Embryonic facial prominence (tissue), 1 donor: ENCODE data around the gene ACRBP.

Experiments used
- DNase-seq: peaks from one replicate; pipeline ENCODE4 v3.0.0-alpha.2; 2016; ENCODE audit errors: extremely low spot score

The ACRBP gene

DNA sequence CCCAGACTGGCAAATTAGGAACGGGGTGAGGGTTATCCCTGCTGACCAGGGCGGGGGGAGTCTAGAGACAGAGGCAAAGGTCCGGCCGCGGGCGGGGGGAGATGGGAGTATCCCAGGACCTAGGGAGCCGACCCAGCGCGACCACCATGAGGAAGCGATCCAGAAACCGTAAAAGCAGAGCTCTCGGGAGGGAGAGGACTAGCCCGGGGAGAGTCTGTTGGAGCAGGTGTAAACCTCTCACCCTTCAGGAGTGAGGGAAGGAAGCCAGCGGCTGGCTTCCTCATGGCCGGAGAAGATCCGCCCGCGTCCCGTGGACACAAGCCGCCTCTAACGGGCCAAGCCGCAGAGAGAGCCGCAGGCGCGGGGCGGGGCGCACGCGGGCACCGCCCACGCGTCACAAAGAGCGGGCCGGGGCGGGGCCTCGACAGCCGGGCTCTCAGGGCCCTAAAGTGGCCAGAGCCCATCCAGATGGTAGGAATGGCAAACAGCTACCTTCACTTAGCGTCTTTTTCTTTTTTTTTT lies at the start of gene ACRBP:
Gene ACRBP, minus strand, starts transcription at position 350 of the 522 bp plus-strand sequence. Its CDS starts 66 bp downstream, at position 284.
- no peak for DNase-seq

DNA sequence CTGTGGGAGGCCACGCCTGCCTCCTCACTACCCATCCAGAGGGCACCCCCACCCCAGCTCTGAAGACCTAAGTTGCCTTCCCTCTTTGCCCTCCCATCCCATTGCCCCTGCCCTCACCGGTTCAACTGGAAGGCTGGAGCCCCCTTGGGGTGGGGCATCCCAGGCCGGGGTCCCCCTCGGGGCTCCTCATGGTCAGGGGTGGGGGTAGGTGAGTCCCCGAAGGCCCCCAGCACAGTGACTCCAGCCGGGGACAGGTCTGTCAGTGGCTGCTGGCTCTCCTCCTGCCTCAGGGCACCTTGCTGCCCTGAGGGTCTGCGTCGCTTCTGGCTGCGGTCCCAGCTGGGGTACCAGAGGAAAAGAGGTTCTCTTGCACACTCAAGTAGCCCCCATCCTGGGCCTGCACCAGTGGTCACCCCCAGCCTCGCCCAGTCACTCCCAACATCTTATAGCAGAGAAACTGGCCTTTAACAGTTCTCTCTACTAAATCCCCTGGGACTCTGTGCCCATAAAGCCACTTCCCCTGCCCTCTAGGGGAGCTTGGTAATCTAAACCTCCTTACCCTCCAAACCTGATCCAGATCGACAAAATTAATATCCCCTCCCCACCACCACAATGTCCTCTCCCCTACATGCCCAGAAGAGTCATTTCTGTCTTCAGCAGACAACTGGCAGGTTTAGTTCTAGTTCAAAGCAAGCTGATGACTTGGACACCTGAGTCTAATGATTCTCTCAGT lies 48.2 kb upstream of the ACRBP start:
- DNase-seq: no peak

DNA sequence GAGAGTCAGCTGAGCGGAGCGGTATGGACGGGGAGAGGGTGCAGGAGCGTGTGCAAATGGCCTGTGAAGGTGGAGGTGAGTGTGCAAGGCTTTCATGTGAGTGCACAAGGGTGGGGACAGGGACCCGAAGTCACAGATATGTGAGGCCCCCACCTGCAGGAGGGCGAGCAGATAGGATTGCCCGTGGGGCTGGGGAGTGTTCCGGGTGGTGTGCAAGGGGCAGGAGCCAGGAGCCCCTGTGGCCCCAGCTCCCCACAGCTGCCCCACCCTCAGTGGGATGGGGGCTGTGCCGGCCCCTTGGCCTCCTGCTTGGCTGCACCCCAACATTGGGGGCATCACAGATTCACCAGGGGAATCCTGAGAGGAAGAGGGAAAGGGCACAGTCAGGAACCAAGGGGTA lies 47.5 kb upstream of the ACRBP start:
- DNase-seq: no peak

DNA sequence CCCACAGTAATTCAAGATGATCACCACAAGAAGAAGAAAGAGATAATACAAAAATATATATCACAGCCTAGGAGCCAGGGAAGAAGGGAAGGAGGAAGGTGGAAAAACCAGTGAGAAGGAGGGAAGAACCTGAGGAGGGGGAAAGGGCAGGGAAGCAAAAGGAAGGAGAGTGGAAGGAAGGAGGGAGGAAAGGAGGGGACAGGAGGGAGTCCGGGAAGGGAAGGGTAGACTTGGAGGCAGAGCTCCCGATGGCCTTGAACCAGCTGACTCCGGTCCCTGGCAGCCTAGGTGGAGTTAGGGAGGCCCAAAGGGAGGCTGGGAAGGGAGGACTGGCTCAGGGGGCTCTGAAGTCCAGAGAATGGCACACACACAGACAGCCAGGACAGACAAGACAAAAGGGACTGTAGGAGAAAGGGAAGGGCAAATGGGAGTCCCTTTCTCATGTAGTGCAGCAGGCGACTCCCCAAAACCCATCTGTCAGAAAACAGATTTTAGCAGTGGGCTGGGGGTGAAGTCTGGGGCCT lies 46.7 kb upstream of the ACRBP start:
- no peak for DNase-seq

DNA sequence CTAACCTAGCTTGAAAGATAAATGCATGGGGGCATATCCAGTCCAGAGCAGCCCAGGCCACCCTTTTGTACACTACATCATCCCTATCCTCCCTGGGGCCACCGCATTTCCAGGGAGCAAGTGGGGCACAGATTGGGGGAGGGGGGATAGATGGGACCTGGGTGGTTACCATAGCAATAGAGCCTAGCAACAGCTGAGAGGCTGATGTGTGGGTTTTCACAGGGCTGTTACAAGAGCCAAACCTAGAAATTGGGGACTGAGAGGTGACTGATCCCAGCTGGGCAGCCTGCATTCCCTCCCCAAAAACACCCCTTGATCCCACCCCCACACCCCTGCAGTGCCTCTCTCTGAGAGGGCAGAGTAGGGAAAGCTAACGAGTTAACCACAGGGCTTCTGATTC lies 45.7 kb upstream of the ACRBP start:
- DNase-seq: no peak

DNA sequence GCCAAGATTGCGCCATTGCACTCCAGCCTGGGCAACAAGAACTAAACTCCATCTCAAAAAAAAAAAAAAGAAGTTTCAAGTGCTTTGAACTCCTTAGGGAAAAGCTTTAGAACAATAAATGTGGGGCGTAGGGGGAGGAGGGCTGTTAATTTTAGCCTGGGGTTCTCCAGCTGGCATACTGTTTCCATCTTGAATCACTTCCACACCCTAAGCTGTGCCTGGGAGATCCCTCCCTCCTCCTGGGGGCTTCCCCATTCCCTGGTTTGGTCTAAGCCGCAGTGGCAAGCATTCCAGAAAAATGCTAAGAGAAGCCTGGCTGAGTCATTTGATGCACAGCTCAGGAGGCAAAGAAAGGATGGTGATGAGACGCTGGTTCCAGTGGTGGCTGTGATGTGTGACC lies 44.2 kb upstream of the ACRBP start:
- DNase-seq: no peak

DNA sequence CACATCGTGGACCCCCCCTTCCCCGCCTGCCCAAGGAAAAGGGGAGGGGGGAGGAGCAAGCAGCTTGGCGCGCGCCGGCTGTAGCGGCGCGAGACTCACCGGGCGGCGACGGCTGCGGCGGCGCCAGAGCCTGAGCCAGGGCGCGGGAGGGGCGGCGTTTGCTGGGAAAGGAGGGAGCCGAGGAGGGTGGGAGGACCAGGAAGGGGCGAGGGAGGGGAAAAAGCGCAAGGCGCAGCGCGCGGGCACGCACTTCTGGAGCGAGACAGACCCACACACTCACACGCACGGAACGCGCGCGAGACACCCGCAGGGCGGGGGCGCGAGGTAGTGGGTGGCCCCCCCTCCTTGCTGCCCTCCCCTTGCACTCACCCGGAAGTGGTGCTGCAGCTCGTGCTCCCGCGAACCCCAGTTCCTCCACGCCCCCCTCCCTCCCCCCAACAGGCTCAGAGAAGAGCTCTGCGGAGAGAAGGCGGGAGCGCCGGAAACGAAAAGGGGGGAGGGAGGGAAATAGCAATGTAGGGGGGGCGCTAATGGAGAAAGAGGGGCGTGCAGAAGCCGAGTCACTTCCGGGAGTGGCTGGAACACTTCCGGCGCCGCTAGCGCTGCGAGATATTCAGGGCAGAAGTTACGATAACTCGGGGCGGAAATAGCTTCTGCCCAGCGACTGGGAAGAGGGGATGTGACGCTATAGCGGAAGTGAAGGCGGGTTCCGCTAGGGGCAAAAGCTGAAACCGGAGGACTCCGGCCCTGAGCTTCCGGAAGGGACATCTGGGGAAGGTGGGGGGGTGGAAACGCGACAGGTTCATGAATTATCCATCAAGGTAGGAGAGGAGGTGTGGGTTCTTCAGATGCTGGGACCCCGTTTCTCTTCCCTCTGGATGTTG lies 42.0 kb upstream of the ACRBP start, which contains the start of gene ZNF384:
Gene ZNF384, minus strand, starts transcription at position 377 of the 884 bp plus-strand sequence. CDS start 9,855 bp downstream, outside the sequence.
- peak; percentile 98 for DNase-seq

DNA sequence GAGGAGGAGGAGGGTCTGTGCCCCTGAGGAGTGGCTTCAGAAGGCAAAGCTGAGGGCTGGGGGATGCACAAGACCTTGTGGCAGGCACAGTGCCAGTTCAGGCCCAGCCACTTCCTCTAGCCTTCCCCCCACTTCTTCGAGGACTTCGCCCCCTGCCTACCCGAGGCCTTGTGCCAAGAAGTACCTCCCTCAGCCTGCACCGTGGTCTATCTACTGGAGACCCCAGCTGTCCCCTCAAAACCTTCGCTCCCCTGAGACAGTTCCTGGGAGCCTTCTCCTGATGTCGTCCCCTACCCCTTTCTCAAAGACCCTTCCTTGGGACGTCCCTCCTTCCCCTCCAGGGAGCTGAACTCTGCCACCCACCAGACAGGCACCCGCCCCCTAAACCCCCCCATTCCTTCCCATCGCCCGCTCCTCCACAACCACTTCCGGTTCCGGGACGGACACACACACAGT lies 41.3 kb upstream of the ACRBP start:
- no peak for DNase-seq

DNA sequence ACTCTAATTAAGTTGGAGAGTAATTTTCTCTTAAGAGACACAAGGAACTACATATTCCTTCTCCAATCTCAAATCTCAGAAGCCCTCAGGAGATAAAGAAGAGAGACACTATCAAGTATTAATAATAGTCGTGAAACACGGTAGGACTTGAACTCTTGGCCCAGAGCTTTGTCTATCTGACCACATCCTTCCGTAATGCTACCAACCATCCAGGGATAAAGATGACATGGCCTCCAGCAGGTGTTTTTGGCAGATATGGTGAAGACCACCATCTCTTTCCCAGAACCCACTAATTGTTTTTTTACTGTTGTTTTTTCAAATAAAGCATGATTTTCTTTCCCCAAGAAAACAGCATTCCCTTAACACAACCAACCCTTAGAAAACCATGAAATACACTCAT lies 38.6 kb upstream of the ACRBP start:
- no peak for DNase-seq

DNA sequence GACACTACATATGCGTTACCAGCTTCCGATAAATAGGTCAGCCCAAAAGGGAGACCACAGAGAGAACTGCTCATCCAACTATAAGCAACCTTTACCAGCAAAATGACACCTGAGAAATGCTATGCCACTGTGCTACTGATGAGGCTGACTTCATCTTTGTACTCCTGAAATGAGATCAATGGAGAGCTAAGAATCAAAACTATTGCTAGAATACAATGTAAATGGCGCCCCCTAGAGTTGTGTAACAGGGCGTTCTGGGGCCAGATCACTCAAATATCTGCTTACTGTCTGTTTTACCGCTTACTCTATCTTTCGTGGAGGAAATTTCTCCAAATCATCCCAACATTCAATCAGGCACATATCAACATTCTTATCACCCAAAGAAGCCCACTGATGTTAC lies 37.4 kb upstream of the ACRBP start:
- no peak for DNase-seq

DNA sequence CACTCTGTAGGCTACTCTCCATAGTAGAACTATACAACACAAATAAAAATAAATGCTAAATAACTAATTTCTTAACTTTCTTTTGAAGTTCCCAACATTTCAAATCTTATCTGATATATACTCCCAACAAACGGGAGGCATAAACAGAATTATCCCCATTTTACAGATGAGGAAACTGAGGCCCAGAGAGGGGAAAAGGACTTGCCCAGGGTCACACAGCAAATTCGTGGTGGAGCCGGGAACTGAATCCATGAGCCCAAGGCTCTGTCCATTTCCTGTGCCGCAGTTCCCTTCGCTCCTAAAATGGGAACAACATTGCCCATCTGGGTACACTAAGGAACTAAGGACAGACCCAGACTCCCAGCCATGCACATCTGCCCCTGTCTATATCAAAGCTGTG lies 29.7 kb upstream of the ACRBP start:
- no peak for DNase-seq

DNA sequence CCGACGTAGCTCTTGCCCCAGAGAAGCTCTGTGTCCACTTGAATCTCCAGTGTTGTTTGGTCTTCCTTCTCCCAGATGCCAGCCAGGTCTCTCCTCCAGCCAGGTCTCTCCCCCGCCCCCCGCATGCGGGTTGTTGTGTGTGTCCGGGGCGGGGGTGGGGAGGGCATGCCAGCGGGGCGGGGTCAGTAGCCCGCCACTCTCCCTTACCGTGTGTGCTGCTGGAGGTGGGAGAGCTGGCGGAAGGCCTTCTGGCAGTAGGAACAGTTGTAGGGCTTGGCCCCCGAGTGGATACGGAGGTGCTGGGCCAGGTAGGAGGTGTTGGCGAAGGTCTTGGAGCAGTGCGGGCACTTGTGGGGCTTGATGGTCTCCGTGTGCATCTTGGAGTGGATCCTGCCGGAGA lies 24.9 kb upstream of the ACRBP start:
- DNase-seq: no peak

DNA sequence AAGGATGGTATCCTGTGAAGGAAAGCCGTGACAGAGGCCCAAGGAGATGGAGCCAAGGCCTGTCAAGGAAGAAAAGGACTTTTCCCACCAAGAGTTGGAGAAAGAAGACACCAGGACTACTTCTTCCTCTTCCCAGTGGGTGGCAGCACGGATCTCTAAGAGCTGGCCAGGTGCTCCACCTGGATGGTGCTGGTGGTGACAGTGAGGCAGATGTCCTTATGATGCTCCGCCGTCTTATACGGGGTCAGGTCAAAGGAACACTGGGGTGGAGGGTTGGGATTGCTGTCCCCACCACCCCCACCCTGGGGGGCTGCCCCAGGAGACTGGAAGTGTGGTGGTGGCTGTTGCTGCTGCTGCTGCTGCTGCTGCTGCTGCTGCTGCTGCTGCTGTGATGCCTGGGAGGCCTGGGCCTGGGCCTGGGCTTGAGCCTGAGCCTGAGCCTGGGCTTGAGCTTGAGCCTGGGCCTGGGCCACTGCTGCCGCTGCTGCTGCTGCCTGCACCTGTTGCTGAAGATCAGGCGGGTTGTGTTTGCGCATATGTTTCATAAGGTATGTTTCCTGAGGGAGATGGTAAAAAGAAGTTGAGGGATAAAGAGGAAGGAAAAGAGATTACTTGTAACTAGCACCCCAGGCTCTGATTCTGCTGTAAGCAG lies 20.5 kb upstream of the ACRBP start:
- DNase-seq: no peak

DNA sequence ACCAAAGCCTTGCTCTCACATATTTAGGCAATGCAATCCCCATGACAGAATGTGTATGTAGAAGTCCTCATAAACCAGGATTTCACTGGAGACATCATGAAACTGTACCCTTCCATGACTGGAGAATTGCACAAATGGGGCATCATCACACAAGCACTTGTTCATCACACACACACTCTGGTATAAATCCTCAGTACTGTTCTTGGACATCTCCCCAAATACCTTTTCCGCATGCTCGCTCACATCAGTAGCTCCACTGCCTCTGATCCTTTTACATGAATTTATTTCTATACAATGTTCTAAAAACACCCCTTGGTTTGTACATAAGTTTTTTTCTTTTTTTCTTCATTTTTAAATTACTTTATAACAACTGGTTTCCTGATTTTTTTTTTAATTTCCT lies 19.0 kb upstream of the ACRBP start:
- no peak for DNase-seq

DNA sequence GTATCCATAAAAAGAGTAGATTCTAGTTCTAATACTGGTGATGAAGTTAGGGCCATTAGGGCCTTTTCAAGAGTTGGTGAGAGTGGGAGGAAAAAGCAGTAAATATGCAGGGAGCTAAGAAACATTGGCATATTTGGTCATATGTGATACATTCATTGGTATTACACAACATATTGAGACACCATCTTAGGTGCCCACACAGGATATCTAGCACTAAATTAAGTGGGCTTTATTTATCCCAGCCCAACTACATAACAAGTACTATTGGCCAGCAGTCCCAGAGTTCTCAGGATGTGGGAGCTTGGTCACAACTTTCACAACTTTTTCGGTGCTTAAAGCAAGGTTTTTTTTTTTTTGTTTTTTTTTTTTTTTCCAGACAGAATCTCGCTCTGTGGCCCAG lies 17.7 kb upstream of the ACRBP start:
- no peak for DNase-seq

DNA sequence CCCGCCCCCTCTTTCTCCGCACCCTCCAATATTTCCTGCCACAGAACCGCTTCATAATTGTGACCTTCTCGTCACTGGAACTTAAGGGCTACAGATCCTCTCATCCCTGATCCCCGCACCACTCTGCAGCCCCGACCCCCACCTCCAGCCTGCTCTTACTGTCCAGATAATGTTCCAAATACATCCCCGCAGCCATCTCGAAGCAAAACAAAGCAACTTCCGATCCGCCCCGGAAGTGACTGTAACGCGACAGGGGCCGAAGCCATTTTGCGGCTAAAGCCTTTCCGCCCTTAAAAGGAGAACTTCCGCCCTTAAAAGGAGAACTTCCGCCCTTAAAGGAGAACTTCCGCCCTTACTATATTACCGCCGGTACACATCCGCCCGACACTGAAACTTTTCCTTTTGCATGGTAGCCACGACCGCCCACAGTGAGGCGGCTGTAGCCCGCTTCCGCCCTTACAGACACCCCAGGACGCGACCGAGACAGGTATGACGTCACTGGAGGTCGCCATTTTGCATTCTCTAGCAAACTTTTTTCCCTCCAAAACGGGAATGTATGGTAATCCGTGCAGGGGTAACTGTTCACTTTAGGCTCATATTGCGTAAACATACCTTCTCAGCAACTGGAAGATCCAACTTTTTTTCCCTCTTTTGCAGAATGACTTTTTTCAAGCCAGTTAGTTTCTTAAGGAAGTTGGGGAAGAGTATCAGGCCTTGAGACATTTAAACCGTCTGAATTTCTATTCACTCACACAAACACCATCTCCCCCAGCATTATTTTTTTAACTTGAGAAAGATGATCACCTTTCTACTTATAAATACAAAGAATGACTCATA lies 15.9 kb upstream of the ACRBP start, which contains the start of gene ING4:
Gene ING4, minus strand, starts transcription at position 214 of the 837 bp plus-strand sequence. Its CDS starts 18 bp downstream, at position 196.
- DNase-seq: peak; percentile 100

DNA sequence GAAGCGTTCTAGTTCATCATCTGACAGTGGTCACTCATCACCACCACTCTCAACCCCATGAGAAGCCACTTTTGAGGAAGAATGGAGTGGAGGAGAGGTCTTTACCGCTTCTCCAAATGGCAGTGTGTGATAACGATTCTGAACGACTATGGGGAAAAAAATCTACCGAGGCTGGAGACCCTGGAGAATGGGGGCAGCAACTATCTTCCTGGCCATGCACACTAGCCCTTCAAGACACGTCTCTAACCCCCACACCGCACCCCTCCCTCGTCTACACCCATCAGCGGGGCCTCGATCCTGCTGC lies 15.3 kb upstream of the ACRBP start:
- DNase-seq: no peak

DNA sequence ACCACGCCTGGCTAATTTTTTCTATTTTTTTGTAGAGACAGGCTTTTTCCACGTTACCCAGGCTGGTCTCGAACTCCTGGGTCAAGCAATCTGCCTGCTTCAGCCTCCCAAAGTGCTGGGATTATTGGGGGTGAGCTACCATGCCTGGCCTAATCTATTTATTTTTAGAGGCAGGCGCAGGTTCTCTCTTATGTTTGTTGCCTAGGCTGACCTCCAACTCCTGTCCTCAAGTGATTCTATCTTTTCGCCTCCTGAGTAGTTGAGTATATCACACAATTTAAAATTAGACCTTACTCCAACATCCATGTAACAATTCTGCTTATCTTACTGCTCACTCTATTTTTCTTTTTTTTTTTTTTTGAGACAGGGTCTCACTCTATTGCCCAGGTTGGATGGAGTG lies 6.8 kb upstream of the ACRBP start:
- DNase-seq: no peak

DNA sequence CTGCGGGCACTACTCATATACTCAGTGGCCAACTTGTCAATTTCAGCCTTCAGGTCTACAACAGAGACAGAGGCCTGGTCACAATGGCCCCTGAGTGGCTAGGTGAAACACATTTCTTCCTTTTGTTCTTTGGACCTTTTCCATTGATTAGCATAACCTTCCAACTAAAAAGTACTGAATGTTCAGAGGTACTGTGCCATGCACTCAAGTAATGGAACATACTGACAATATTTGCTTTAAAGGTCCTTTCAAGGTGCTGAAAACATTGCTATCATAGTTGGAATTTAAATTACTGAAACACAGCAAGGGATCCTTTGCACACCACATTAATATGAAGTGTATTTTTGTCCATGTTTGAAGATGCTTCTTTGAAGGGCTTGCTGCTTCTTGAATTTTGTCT lies 6.1 kb upstream of the ACRBP start:
- DNase-seq: no peak

DNA sequence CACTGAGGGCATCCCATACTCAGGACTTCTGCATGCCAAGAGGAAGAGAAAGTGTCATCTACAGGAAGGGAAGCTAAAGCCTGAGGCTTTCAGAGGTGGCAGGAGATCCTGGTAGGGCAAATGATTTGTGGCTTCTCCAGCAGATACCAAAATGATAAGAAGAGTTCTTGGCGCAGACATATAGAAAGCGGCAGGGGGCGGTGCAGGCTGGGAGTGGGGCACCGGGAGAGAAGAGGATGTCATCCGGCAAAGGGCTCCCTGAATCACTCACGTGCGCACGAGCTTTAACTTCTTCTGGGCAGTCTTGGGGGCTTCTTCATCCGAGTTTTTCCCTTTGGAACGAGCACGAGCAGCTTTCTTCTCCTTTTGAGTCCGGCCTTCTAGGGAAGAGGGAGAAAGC lies 5.2 kb upstream of the ACRBP start:
- no peak for DNase-seq

DNA sequence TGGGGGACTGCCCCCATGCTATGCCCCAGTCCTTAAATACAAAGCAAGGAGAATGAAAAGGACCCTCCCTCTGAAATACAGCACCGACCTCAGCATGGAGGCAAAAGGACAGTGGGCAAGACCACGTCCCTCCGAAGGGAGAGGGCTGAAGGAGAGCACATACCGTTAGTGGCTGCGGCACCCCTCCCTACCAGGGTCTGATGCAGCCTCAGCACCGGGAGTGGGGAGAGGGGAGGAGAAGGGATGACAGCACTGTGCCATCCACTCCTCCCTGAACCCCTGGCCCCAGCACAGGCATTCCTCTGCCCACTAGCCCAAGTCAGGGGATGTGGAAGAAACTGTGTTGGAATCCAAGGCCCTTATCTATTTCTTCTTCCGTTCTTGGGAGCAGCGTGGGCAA lies 3.6 kb upstream of the ACRBP start:
- DNase-seq: no peak
